Measurements from ENCODE around the gene SHC4.

The SHC4 gene

DNA sequence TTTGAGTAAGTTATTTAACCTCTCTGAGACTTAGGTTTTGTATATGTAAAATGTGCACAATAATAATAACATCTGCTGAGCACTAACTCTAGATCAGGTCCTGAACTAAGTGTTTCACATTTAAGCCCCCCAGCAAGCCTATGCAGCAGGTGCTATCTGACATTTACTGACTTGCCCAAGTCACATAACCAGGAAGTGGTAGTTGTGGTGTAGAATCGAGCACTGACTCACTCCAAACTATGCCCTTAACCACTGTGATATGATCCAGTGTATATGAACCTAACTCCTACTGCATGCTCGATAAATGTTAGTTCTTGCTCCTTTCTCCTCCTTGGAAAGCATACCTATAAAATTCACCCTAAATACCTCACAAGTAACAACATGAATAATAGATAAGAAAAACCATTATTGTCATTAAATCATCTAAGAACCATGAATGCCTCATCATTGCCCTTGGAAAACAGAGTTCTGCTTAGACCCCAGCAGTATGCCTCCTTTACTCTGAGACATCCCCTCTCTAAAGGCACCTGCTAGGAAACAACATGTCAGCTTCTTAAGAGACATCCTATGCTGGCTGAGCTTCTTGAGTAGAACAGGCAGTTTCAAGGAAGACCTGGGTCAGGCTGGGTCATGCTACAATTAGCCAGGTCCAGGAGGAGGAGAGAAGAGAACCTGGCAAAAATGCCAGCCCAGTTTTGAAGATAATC is 3.0 kb upstream of the SHC4 start:
- peak; percentile 10 for DNase-seq

DNA sequence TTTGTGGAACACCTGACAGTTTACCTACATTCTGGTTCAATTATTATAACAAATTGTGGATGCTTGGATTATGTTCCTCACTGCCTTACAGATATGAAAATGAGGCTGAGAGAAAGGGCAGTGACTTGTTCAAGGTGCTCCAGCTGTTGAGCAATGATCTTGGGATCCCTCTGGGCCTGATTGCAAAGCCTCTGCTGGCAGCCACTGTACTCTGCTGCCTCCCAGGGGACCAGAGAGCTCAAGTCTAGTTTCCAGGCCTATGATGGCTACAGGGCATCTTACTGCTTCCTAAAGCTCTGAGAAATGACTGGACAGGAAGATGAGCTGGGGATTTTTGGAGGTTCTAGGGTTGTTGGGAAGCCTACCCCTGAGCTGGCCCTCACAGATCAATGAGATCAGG is 2.3 kb upstream of the SHC4 start:
- DNase-seq = no peak

DNA sequence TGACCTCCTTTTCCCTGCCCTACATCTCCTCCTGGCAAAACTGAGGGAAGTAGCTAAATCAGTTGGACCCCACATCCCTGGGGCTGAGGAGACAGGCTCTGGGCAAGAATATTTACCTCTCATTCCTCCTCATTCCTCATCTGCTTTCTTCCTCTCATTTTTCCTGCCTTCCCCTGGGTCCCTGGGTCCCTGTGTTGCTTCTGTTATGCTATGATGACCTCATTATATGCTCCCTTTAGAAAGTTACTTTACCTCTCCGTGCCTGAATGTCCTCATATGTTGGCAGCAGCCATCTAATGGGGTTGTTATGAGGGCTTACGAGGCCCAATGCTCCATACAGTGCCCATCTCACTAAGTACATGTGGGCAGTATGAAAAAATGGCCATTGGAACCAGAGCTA is 1.2 kb upstream of the SHC4 start:
- no peak for DNase-seq

DNA sequence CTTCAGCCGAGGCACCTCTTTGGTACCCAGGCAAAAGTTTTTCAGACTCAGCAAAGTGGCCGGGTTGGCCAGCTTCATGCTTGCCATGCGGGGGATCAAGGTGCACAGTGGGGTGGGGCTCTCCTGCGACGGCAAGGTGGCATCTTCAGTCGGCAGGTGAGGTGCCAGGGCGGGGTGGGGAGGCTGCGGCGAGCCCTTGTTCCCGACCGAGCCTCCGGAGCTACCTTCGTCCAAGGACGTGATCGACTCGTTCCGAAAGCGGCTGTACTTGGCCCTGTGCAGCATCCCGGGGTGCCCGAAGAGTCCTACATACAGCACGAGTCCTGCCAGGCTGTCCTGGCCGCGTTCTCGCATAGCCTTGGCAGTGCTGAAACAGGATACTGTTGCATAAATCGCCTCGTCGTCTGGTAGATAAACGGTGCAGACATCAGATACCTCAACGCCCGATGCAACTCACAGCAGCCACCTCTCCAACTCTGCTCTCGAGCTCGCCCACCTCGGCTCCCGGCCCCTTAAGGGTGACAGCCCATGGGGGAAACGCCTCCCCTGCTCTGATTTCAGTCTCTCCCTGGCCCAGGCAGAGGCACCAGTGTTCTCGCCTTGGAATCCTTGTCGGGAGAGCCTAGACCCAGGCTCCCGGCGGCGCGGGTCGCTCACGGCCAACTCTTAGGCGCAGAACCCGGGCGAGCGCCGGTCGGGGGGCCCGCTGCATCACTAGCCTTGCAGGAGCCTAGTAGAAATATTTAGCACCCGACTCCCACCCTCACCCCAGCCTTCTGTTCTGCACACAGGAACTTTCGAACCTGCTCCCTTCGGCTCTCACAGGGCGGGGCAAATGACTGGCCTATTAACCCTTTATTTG is 826 bp downstream of the SHC4 start:
- DNase-seq = no peak

DNA sequence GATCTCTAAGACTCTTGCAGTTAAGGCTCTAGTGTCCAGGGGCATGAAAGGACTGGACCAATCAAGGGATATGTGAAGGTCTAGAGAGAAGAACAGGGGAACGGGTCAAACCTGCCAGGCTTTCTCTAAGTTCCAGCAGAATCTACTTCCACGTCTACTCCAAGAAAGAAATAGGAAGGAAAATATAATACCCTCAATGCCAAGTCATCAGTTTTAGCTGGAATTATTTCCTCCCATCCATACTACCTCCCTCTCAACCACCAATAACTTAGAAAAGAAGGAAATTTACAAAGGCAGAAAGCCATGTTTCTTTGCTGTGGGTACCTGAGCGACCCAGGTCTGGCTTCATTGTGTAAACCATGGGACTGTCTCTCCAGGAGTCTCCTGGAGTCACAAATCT is 7.8 kb downstream of the SHC4 start:
- DNase-seq = no peak

DNA sequence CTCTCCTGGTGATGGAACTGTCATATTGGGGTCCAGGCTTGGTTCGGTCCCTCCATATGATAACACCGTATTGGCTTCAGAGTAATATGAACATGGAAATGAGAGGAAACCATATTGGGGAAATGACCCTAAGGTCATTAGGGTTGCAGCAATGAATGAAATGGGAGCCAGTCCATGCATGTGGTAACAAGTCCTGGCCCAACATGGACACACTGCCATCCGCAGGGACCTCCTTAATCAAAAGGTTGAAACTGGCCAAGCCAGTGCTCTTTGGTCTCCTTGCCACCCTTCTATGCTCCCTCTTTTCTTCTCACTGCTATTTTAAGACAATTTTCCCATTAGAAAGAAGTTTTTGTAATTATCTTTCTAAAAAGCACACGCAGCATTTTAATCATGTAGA is 8.3 kb downstream of the SHC4 start:
- DNase-seq = no peak

DNA sequence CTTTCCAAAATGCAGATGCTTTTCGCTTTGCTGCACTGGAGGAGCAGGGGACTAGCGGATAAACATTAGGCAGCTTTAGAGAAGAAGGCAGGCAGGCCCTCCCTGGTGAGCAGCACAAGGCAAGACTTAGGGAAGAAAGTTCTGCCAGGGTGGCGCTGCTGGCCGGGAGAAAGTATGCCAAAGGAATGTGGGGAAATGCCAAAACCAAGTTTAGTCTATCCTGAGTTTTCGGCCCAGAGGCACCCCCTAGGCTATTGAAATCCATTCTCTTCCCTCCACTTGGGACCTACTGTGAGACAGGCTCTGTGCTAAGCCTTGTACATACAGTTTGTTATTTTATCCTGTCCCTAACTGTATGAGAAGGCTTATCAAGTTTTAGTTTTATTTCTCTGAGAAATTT is 9.2 kb downstream of the SHC4 start:
- DNase-seq = no peak

DNA sequence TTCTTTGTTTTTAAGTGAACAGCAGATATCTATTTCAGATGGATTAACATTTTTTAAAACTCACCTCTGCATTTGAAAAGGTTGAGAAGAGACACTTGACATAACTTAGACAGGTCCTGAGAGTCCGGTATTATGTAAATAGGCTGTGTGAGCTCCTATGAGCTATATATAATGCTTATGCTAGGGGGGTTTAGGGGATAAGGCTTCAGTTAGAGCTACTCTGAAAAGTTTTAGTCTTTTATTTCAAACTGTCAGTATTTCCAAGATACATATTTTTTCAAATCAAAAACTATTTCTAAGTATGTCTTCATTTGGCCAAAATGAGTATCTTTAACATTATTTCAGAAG is 16.9 kb downstream of the SHC4 start:
- DNase-seq = no peak

DNA sequence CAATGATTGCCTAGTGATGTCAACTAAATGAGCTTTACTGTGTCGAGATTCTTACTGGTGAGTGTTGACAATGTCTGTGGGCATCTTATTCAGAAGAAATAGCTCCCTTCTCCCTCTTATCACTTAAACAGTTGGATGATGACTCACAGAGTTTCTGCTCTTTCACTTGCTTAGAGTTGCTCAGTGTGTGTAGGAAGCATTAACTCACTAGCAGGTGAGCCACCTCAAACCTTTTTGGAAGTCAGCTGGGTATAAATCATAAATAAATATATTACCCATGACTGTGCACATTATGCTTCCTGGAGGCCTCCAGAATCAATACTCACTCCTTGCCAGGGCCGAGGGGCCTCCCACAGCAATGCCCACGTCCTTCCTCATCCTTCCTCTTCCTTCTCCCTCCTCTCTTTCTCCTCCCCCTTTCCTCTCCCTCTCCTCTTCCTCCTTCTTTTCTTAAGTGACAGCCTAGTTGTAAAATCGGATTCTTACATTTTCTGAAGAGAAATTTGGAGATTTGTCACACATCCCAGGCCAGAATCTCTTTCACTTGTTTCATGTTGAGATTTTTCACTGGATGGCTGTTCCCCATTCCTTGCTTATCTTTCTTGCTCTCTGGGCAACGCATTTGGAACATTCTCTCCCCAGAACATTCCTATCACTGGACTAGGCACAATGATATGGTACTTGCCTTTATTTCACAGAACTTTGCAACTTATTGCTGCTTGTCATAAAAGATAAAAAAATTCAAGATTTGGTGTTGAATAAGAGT is 17.5 kb downstream of the SHC4 start:
- no peak for DNase-seq

DNA sequence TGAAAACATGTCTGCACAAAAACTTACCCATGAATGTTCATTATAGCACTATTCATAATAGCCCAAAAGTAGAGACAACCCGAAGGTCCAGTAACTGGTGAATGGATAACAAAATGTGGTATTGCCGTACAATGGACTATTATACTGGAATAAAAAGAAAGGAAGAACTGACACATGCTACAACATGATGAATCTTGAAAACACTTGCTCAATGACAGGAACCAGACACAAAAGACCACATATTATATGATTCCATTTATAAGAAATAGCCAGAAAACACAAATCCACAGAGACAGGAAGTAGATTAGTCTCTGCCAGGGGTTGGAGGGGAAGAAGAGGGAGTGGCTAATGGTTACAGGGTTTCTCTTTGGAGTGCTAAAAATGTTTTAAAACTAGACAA is 18.3 kb downstream of the SHC4 start:
- DNase-seq = no peak

DNA sequence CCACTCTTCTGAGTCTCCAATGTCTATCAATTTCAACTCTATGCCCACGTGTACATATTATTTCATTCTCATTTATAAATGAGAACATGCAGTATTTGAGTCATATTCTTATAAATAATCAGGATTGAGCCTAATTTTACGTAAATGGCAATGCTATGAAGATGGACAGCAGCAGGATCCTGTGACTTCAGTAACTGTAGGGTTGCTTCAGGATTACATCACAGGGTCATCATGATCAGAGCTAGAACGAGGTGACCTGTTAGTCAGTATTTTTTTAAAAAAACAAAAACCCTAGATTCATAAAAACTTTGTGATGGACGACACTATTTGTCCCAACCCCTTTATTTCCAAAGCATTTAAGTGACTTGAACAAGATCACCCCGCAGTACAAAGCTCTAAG is 21.8 kb downstream of the SHC4 start:
- no peak for DNase-seq

DNA sequence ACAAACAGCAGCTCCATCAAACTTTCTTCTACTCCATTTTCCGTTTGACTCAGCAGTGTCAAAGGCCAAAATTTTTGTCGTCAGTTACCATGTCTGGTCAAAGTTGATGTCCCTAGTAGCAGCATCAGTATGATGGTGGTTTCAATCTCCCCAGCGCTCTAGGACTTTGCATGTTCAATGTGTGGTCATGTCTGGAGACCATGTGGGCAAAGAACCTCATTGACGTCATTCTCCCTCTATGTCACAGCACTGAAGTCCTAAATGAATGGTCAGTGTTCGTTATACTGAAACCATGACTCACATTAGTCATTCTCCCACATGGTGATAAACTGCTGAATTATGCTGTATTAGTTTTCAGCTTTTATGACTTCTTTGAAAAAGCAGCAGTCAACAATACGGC is 23.2 kb downstream of the SHC4 start:
- no peak for DNase-seq

DNA sequence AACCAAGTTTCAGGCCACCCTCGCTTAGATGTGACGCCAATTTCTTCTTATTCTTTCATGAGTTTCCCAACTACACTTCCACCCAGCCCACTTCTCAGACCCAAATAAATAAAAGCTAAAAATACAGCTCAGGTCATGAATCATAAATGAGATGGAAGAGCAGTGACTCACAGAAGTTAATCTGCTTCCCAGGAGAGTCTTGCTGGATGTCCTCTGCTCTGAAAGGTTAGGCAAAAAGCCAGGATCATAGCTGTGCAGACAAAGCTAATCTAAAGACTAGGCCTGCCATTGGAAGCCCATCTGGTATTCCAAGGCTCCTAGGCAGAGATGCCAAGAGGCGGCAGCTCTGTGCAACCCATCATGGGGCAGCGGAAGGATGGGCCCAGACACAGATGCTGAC is 24.1 kb downstream of the SHC4 start:
- no peak for DNase-seq

DNA sequence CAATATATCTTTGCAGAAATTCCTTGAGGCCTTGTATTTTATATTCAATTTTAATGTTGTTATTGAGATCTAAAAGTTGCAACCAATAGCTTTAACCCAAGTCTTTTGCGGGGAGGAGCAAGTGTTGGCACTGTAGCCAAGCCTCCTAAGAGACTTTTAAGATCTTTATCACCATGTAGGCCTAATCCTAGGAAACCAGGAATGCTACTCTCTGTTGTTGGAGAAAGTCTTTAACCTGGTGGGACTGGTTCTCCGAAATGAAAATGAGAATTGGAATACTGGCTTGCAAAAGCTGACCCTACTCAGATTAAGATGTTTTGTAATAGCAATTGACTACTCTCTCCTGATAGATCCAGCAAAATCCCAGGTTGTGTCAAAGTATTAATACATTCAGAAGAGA is 25.8 kb downstream of the SHC4 start:
- no peak for DNase-seq

DNA sequence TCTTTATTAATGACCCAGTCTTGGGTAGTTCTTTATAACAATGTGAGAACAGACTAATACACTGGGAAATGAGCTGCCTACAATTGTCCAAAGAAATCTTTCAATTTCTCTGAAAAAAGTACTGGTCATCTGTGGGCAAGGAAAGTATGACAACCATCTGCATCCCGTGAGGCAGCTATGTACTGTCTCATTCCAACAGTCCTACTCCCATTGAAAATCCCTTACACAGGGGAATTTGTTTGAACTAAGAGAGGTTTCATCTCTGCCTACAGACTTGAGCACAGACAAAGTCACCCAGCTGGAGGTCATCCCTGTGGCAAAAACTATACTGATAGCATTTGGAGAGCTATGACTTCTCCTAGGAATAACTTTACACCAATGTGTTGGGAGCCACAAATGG is 27.1 kb downstream of the SHC4 start:
- no peak for DNase-seq

DNA sequence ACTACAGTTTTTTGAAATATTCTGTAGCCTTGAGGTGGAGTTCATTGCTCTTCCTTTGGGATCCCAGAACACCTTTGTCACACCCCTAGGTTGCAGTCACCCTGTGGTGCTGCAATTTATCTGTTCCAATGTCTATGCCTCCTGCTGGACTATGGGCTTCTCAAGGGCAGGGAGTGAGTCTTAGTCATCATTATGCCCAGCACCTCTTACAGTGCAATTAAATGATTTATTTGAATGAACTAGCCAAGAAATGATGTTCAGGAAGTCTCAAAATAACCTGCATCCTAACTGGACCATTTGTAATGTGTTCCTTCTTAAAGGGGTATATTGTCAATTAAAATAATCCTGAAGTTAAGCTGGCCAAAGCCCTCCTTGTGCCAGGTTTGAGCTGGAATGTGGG is 28.5 kb downstream of the SHC4 start:
- no peak for DNase-seq

DNA sequence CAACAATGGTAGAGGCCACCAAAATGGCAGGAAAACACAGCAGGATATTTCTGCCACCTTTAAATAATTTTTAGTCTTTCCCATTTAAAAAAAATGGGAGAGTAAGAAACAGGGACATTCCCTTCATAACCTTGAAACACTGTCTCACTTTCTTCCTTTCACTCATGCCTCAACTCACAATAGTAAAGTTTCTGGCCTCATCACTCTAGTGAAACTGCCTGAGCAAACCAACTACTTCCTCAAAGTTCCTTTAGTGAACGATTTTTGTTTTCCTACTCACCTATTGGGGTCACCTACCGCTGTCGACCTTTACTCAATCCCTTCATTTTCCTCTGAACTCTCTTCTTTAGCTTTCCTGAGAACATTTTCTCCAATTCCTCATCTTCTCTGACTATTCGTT is 33.0 kb downstream of the SHC4 start:
- DNase-seq = no peak

DNA sequence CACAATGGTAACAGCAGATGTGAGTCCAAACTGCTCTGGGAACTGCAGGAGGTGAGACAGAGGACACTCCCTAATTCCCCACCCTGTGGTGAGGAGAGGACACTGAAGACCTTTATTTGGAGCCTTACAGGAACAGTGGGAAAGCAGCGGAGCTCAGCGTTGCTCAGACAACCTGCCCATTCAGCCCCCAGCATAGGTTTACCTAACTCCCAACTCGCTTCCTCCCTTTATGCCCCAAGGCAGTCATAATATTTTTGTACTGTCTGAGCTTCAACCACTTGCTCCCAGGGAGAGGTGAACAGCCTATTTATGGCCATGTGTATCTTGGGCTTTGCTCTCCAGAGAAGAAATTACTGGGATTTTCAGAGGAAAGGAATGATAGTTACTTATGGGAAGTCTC is 34.1 kb downstream of the SHC4 start:
- DNase-seq = no peak

DNA sequence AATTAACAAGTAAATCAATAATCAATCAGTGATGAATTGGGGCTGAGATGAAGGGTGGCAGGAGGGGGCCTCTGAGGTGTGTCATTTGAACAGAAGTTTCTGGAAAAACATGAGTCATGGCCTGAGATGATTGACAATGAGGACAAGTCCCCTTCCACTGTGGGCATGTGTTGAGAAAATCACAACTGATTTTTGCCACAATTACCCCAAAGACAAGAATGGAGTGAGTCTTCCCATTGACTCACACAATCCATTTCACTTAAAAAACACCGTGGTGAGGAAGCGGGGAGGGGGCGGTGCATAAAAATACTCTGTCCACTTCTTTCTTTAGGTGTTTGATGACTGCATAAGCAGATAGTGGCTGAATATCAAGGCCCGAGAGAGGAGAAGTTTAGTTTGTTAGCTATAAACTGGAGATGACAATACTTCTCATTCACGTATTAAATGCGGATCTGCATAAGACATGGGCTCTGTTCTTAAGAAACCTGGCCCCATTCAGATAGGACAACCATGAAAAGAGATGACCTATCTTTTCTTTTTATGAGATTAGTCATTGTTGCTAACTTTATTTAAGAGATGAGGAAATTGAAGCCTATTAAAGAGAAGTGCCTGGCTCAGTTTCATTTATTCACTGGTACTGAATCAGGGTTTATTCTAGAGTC is 34.7 kb downstream of the SHC4 start:
- DNase-seq = no peak

DNA sequence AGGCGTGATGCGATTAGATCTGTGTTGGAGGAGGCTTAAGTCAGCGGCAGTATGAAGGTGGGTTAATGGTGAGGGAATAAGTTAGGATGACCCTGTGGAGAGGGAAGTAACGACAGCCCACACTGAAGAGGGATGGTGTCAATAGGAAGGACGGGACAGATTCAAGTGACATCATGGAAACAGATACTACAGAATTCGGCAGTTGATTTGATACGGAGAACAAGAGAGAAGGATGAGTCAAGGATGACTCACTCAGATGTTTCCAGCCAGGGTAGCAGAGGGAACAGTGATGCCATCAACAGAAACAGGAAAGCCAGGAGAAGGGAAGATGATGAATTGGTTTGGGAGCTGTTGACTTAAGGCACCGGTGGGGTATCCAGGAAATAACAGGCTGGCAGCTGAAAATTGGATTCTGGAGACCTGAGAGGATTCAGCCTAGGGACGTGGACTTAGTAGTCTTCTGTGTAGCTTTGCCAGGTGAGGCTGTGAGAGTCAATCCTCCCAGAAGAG is 38.0 kb downstream of the SHC4 start:
- DNase-seq = no peak

DNA sequence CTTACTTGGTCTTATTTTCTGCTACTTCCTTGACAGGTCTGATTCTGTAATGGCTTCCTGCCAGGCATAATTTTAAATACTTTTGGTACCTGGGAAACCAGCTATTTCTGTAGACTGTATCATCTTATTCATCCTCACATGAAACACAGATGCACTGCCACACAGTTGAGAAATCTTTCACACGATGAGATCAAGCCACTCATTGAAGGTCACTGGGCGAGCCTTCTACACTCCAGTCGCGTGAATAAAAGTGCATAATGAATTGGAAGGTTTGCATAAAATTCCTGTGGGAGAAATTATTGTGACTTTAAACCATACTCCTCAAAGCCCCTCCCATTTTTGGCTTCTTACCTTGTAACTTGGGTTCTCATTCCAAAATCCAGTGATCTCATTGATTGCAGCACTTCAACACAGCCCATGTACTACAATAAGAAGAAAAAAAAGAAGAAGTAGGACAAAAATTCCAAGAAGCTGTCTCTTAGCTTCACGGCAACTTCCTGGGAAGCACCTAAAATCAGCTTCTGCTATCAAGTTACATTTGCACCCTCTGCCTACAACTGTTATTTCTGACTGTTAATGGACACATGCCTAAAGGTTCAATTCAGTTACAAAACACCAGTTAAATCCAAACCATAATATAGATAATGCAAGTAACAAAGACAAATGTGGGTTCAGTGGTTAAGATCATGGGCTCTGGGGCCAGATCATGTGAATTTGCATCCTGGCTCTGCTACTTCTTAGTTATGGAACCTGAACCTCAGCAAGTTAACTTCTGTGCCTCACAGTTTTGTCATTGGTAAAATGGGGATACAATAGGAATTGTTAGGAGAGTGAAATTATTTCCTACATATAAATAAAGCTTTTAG is 39.0 kb downstream of the SHC4 start:
- no peak for DNase-seq

DNA sequence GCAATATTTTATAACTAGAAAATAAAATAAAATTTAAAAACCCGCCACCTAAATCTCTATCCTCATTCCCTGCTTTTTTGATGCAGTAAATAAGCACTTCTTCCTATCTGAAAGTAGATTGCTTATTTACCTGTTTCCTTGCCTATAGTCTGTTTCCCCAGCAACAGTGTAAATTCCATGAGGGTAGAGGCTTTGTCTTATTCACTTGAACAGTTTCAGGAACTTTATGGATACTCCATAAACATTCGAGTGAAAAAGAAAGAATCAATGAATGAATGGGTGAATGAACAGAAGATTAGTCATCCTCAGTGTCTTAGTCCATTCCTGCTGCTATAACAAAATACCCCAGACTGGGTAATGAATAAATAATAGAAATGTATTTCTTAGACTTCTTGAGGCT is 41.7 kb downstream of the SHC4 start:
- DNase-seq = no peak
